GM10266 (cell line): ENCODE results near the gene PLBD2.

Source experiments
- DNase-seq: peaks from one replicate; pipeline ENCODE4 v3.0.0; 2012; ENCODE audit errors: extremely low spot score
- TF ChIP-seq, protein P1 (sequence below): IDR thresholded peaks from 2 replicates; pipeline ENCODE4 v1.5.1; 2012; ENCODE audit warnings: mild to moderate bottlenecking, low read depth; ENCODE audit not compliant: control insufficient read depth, insufficient read depth; ENCODE audit errors: missing control alignments

The PLBD2 gene

DNA sequence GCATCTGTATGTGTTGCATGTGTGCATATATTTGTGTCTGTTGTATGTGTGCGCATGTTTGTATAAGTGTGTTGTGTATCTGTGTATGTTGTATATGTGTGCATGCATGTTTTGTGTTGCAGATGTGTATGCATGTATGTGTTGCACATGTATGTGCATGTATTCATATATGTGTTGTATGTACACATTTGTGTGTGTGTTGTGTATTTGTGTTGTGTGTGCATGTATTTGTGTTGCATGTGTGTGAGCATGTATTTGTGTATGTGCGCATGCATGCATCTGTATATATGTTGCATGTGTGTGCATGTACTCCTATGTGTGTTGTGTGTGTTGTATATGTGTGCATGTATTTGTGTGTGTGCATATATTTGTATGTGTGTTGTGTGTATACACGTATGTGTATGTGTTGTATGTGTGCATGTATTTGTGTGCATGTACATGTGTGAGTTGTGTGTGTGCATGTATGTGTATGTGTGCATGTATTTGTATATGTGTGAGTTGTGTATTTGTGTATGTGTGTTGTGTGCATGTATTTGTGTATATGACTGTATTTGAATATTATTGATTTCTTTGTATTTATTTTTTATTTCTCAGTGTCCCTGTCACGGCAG, 40.2 kb upstream of the PLBD2 start:
- DNase-seq, result no peak
- TF ChIP-seq, protein P1, sequence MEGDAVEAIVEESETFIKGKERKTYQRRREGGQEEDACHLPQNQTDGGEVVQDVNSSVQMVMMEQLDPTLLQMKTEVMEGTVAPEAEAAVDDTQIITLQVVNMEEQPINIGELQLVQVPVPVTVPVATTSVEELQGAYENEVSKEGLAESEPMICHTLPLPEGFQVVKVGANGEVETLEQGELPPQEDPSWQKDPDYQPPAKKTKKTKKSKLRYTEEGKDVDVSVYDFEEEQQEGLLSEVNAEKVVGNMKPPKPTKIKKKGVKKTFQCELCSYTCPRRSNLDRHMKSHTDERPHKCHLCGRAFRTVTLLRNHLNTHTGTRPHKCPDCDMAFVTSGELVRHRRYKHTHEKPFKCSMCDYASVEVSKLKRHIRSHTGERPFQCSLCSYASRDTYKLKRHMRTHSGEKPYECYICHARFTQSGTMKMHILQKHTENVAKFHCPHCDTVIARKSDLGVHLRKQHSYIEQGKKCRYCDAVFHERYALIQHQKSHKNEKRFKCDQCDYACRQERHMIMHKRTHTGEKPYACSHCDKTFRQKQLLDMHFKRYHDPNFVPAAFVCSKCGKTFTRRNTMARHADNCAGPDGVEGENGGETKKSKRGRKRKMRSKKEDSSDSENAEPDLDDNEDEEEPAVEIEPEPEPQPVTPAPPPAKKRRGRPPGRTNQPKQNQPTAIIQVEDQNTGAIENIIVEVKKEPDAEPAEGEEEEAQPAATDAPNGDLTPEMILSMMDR, result no peak

DNA sequence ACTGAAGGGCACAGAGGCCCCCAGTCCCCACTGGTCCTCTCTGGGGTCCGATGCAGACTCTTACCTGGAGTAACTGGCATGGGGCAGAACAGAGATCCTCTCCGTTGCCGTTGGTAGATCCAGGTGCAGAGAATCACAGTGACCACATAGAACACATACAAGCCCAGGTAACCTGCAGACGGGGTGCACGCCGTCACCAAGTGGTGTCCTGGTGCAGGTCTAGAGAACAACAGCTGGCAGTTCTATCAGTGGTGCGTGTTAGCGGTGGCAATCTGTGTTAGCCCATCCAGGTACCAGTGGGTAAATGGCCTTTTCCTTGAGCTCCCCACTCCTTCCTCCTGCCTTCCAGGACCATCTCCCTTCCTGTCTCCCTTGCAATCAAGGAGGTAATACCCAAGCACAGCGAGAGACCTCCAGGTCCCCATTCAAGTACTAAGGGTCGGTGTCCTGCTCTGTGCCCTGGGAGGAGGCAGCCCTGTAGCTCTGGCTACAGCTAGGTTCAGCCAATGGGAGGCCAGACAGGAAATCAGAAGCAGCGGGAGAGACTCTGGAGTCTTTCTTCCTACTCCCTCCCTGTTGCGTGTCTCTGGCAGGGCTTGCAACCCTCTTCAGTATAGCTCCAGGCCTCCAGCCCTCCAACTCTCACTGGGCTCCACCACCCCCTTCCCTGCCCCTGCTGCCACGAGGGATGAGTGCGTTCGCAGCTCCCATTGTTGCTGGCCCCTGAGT, 39.3 kb upstream of the PLBD2 start:
- TF ChIP-seq, protein P1, result no peak

DNA sequence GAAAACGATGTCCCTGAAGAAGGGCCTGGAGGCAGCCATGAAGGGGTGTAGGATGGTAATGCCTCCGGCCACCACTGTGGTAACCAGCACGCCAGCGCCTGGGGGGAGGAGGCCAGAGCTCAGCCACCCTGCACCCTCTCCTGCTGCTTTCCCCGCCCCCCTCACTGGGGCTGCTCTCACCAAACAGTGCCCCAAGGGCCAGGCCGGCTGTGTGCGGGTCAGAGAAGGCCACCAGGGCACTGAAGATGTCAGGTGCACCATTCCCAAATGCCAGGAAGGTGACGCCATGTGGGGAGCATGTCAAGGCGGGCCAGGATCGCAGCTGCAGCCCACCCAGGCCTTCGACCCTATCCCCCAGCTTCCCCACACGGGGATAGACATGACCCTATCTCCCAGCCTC, 38.0 kb upstream of the PLBD2 start:
- TF ChIP-seq, protein P1, result no peak
- no peak for DNase-seq

More for the DNA sequence above, 39.3 kb upstream of the PLBD2 start:
- no peak for DNase-seq

DNA sequence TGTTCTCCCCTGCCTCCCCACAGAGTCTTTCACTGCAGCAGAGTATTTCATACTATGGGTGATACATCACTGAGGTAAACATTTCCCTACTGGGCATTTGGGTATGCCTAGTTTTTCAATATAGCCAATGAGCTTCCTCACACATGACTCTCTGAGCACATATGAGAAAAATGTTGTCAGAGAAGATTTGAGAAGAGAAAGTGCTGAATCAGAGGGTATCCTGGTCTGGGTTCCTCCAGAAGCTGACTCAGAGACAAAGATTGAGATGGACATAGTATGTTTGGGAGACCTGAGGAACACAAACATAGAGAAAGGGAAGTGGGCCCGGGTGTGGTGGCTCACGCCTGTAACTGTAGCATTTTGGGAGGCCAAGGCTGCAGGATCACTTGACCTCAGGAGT, 36.0 kb upstream of the PLBD2 start:
- TF ChIP-seq, protein P1, result no peak
- DNase-seq, result no peak

DNA sequence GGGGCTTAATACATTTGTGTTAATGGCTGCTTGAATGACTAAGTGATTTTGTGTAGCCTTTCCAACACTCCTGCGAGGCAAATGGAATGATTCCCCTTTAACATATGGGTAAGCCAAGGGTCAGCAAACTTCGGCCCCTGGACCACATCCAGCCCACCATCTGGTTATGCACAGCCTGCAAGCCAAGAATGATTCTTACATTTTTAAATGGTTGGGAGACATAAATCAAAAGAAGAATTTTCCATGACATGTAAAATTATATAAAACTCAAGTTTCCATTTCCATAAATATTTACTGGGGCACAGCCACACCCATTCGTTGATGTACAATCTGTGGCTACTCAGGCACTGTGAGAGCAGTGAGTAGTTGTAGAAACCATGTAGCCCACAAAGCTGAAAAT, 32.5 kb upstream of the PLBD2 start:
- TF ChIP-seq, protein P1, result no peak
- DNase-seq, result no peak

DNA sequence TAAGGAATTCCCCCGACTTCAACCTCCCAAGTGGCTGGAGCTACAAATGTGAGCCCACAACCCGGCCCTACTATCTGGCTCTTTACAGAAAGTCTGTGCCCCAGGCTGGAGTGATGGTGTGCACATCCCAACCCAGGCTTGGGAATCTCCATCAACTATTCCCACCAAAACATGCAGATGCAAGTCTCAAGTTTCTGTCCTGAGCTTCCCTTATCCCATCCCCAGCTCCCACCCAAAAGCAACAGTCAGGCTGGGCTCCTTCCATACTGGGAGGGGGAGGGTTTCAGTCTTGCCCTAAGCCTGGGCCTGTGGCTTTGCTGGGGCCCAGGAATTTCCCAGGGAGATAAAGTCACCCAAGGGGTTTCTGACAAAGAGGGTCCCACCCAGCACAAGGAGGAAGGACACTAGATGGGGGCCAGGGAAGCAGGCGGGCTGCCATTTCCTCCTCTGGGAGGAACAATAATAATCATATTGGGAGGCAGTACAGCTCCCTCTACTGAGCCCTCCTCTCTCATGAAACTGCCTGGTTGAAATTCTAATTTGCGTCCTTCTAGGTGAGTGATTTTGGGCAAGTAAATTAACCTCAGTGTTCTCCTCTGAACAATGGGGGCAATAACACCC, 31.5 kb upstream of the PLBD2 start:
- no peak for DNase-seq
- TF ChIP-seq, protein P1, result no peak

DNA sequence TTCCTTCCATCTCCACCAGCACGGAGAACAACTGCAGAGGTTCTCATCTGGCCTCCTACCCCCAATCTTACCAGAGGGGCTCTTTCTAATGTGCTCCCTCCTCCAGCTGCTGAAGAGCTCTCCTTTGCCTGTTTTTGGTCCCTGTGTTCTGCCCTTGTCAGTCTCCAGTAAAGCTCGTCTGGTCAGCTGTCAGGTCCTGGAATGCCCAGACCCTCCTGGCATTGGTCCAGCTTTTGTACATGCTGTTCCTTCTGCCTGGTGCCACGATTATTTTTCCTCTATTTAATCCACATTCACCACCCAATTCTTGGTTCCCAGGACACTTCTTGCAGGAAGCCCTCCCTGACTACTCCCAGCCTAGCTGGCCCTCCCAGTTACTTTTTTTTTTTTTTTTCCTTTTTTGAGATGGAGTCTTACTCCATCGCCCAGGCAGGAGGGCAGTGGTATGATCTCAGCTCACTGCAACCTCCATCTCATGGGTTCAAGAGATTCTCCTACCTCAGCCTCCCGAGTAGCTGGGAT, 30.0 kb upstream of the PLBD2 start:
- TF ChIP-seq, protein P1, result no peak
- DNase-seq, result no peak
